SK-N-SH treated with all-trans-retinoic acid at 6 μM for 48 hours (cell line): ENCODE data around the gene SARNP.
A peak's percentile ranks its signal among the peaks of the same experiment; 100 is the strongest.

ENCODE experiments used
- ATAC-seq: fragments of 200-7000 bp; cut with Tn5 transposase; 3 replicates; pipeline ENCODE4 v1.9.1; 2020; ENCODE audit warnings: mild to moderate bottlenecking, moderate library complexity
- ARNTL ChIP-seq: fragments of 450-650 bp; formaldehyde crosslinking; IDR thresholded peaks from 2 replicates; pipeline ENCODE4 v1.5.0; 2020; ENCODE audit warnings: low read depth, mild to moderate bottlenecking, moderate library complexity, borderline replicate concordance
- BACH2 ChIP-seq: fragments of 250-450 bp; sonication (Bioruptor Pico); IDR thresholded peaks from 2 replicates; pipeline ENCODE4 v1.9.0; 2021; ENCODE audit warnings: mild to moderate bottlenecking, borderline replicate concordance
- CSDC2 ChIP-seq: fragments of 250-450 bp; sonication (Bioruptor Pico); IDR thresholded peaks from 2 replicates; pipeline ENCODE4 v1.5.0; 2020; ENCODE audit warnings: mild to moderate bottlenecking, moderate library complexity
- ESRRG ChIP-seq: fragments of 250-450 bp; sonication (Bioruptor Pico); IDR thresholded peaks from 2 replicates; pipeline ENCODE4 v1.6.1; 2021; ENCODE audit warnings: mild to moderate bottlenecking
- GLIS3 ChIP-seq: fragments of 250-450 bp; sonication (Bioruptor Pico); IDR thresholded peaks from 2 replicates; pipeline ENCODE4 v1.5.0; 2020; ENCODE audit warnings: mild to moderate bottlenecking, moderate library complexity
- ISL1 ChIP-seq: fragments of 250-450 bp; sonication (Bioruptor Pico); IDR thresholded peaks from 2 replicates; pipeline ENCODE4 v2.1.2; 2022; ENCODE audit warnings: mild to moderate bottlenecking, moderate library complexity
- OSR1 ChIP-seq: fragments of 250-450 bp; sonication (Bioruptor Pico); IDR thresholded peaks from 2 replicates; pipeline ENCODE4 v1.8.0; 2022; ENCODE audit warnings: moderate library complexity, mild to moderate bottlenecking, inconsistent platforms
- PATZ1 ChIP-seq: fragments of 250-450 bp; sonication (Bioruptor Pico); IDR thresholded peaks from 2 replicates; pipeline ENCODE4 v1.8.0; 2020; ENCODE audit warnings: mild to moderate bottlenecking, moderate library complexity, borderline replicate concordance
- POU6F1 ChIP-seq: fragments of 250-450 bp; sonication (Bioruptor Pico); IDR thresholded peaks from 2 replicates; pipeline ENCODE4 v1.8.0; 2021; ENCODE audit warnings: low read depth, mild to moderate bottlenecking, moderate library complexity, borderline replicate concordance
- PPARA ChIP-seq: fragments of 250-450 bp; sonication (Bioruptor Pico); IDR thresholded peaks from 2 replicates; pipeline ENCODE4 v1.5.0; 2020; ENCODE audit warnings: mild to moderate bottlenecking, borderline replicate concordance
- RARB ChIP-seq: fragments of 250-450 bp; sonication (Bioruptor Pico); IDR thresholded peaks from 2 replicates; pipeline ENCODE4 v1.8.0; 2021; ENCODE audit warnings: mild to moderate bottlenecking, moderate library complexity
- SNAI2 ChIP-seq: fragments of 250-450 bp; sonication (Bioruptor Pico); IDR thresholded peaks from 2 replicates; pipeline ENCODE4 v1.5.0; 2020; ENCODE audit warnings: mild to moderate bottlenecking, moderate library complexity
- TCF4 ChIP-seq: fragments of 250-450 bp; sonication (Bioruptor Pico); IDR thresholded peaks from 2 replicates; pipeline ENCODE4 v1.8.0; 2021; ENCODE audit warnings: mild to moderate bottlenecking, moderate library complexity, borderline replicate concordance
- ZC3H10 ChIP-seq: fragments of 250-450 bp; sonication (Bioruptor Pico); IDR thresholded peaks from 2 replicates; pipeline ENCODE4 v1.5.1; 2021; ENCODE audit warnings: mild to moderate bottlenecking, moderate library complexity
- ZFP3 ChIP-seq: fragments of 250-450 bp; sonication (Bioruptor Pico); IDR thresholded peaks from 2 replicates; pipeline ENCODE4 v1.5.0; 2020; ENCODE audit warnings: mild to moderate bottlenecking, moderate library complexity
- ZFP30 ChIP-seq: fragments of 450-650 bp; formaldehyde crosslinking; IDR thresholded peaks from 2 replicates; pipeline ENCODE4 v1.5.0; 2022; ENCODE audit warnings: mild to moderate bottlenecking, moderate library complexity
- ZNF565 ChIP-seq: fragments of 450-650 bp; formaldehyde crosslinking; conservative IDR thresholded peaks from 2 replicates; pipeline ENCODE4 v1.5.0; 2020; ENCODE audit warnings: low read depth, mild to moderate bottlenecking, moderate library complexity
- ZNF70 ChIP-seq: fragments of 450-650 bp; formaldehyde crosslinking; IDR thresholded peaks from 2 replicates; pipeline ENCODE4 v1.5.0; 2020; ENCODE audit warnings: mild to moderate bottlenecking, moderate library complexity
- ZNF8 ChIP-seq: fragments of 450-650 bp; formaldehyde crosslinking; IDR thresholded peaks from 2 replicates; pipeline ENCODE4 v1.5.0; 2020; ENCODE audit warnings: mild to moderate bottlenecking, moderate library complexity
- TF ChIP-seq, protein P1 (sequence below): fragments of 250-450 bp; sonication (Bioruptor Pico); IDR thresholded peaks from 2 replicates; pipeline ENCODE4 v1.5.1; 2021; ENCODE audit warnings: mild to moderate bottlenecking, moderate library complexity
- TF ChIP-seq, protein P2 (sequence below): fragments of 250-450 bp; sonication (Bioruptor Pico); IDR thresholded peaks from 2 replicates; pipeline ENCODE4 v1.5.1; 2020; ENCODE audit warnings: low read depth, mild to moderate bottlenecking, moderate library complexity

The SARNP gene

GRCh38 chr12:55728939-55729818 lies 88.3 kb downstream of the SARNP start, which contains the start of gene CD63:
Gene CD63, minus strand, starts transcription at chr12:55729009. Its CDS starts 668 bp downstream, at chr12:55728341.
- TF ChIP-seq PPARA (CRISPR knock-in tag): no peak
- peak; percentile 99 for TF ChIP-seq PATZ1 (CRISPR knock-in tag)

DNA sequence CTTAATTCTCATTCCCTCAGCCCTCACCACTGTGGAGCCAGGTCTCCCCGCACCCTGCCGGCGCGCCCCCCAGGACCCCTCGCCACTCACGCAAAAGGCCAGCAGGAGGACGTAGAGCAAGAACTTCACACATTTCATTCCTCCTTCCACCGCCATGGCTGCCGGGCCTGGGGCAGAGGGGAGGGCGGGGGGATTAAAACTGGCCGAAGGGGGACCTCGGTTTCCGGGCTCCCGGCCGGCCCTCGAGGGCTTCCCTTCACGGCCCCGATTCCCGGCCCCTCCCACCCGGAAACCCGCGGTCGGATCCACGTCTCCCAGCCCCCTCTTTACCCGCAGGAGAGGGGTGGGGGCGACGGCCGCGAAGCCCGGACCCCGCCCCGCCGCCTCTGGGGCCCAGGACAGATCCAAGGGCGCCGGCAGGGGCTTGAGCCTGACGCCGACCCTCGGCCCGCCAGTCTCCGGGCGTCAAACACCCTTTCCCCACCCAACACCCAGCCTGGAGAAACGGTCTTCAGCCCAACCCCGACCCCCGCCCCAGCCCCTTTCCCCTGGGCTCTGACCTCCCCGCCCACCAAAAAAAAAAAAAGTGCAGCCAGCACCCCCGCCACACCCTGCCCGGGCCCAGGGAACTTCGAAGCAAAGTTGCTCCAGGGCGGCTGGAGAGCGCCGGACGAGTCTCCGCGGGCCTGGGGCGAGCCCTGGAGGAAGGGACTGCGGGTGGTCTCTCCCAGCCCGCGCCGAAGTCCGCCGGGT lies 89.2 kb downstream of the SARNP start:
- TF ChIP-seq CSDC2 (CRISPR knock-in tag): no peak
- TF ChIP-seq ZC3H10: no peak
- no peak for TF ChIP-seq ARNTL (CRISPR knock-in tag)
- no peak for TF ChIP-seq ESRRG (CRISPR knock-in tag)
- TF ChIP-seq PPARA (CRISPR knock-in tag): no peak
- TF ChIP-seq ISL1: no peak
- TF ChIP-seq ZFP3: no peak
- TF ChIP-seq SNAI2 (CRISPR knock-in tag): no peak
- peak; percentile 32 for ATAC-seq

More at GRCh38 chr12:55728939-55729818, 88.3 kb downstream of the SARNP start, which contains the start of gene CD63:
- peak; percentile 84 for ATAC-seq

DNA sequence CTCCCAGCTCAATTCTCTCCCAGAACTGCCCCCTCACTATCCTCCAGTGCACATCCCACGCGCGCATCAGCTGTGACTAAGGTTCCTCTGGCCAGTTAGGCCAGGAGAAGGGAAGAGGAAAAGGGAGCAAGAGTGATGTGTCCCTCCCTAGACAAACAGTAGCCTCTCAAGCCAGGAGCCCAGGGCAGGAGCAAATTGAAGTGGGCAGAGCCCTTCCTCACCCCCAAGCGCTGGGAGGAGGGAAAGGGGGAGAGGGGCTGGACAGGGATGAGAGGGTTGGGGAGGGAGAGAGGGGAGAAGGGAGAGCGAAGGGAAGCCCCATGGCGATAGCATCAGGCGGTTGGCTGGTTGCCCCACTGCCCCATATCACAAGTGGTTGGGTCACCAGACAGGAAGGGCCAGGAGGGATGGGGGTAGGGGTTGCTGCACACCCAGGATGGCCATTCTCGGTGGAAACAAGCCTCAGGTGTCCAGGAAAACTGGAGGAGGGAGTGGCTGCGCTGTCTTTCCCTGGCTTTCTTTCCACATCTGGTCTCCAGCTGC lies 89.8 kb downstream of the SARNP start:
- ATAC-seq: no peak
- TF ChIP-seq SNAI2 (CRISPR knock-in tag): no peak
- TF ChIP-seq, all 23 proteins: peak for 0

- TF ChIP-seq SNAI2 (CRISPR knock-in tag): no peak
- TF ChIP-seq ZNF565 (CRISPR knock-in tag): no peak
- ATAC-seq: no peak
These were observed 90.6 kb downstream of the SARNP start for GRCh38 chr12:55726971-55727370.

GRCh38 chr12:55725556-55725955 lies 92.0 kb downstream of the SARNP start:
- TF ChIP-seq ESRRG (CRISPR knock-in tag): no peak
- TF ChIP-seq SNAI2 (CRISPR knock-in tag): no peak
- no peak for TF ChIP-seq PPARA (CRISPR knock-in tag)
- no peak for TF ChIP-seq ZFP3
- no peak for TF ChIP-seq GLIS3 (CRISPR knock-in tag)
- no peak for TF ChIP-seq PATZ1 (CRISPR knock-in tag)
- no peak for TF ChIP-seq BACH2 (CRISPR knock-in tag)
- TF ChIP-seq, protein P1, sequence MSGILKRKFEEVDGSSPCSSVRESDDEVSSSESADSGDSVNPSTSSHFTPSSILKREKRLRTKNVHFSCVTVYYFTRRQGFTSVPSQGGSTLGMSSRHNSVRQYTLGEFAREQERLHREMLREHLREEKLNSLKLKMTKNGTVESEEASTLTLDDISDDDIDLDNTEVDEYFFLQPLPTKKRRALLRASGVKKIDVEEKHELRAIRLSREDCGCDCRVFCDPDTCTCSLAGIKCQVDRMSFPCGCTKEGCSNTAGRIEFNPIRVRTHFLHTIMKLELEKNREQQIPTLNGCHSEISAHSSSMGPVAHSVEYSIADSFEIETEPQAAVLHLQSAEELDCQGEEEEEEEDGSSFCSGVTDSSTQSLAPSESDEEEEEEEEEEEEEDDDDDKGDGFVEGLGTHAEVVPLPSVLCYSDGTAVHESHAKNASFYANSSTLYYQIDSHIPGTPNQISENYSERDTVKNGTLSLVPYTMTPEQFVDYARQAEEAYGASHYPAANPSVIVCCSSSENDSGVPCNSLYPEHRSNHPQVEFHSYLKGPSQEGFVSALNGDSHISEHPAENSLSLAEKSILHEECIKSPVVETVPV (CRISPR knock-in tag): no peak
- no peak for TF ChIP-seq POU6F1 (CRISPR knock-in tag)
- no peak for TF ChIP-seq RARB
- no peak for TF ChIP-seq ZNF8
- TF ChIP-seq ZC3H10: no peak
- no peak for TF ChIP-seq TCF4 (CRISPR knock-in tag)
- TF ChIP-seq ZFP30 (CRISPR knock-in tag): no peak
- TF ChIP-seq ZNF70 (CRISPR knock-in tag): no peak
- no peak for TF ChIP-seq OSR1 (CRISPR knock-in tag)
- TF ChIP-seq, protein P2, sequence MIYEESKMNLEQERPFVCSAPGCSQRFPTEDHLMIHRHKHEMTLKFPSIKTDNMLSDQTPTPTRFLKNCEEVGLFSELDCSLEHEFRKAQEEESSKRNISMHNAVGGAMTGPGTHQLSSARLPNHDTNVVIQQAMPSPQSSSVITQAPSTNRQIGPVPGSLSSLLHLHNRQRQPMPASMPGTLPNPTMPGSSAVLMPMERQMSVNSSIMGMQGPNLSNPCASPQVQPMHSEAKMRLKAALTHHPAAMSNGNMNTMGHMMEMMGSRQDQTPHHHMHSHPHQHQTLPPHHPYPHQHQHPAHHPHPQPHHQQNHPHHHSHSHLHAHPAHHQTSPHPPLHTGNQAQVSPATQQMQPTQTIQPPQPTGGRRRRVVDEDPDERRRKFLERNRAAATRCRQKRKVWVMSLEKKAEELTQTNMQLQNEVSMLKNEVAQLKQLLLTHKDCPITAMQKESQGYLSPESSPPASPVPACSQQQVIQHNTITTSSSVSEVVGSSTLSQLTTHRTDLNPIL: no peak
- no peak for TF ChIP-seq ZNF565 (CRISPR knock-in tag)
- TF ChIP-seq ARNTL (CRISPR knock-in tag): no peak
- ATAC-seq: no peak
